Keratinocyte (primary cell): ENCODE measurements around the gene PAQR5.

Experiments used
- EZH2 ChIP-seq: IDR thresholded peaks from one replicate; pipeline ENCODE4 v1.6.1; 2012; ENCODE audit warnings: inconsistent platforms, mild to moderate bottlenecking, low read length, moderate library complexity
- TF ChIP-seq, protein P1 (sequence below), 3 experiments: IDR thresholded peaks in 1 of 3; conservative IDR thresholded peaks in 1 of 3; optimal IDR thresholded peaks in 1 of 3; 2 replicates in 2 of 3; 3 replicates in 1 of 3; pipeline versions ENCODE3 to v1.5.1; 2011; ENCODE audit warnings: low read length in 3 of 3, mild to moderate bottlenecking in 3 of 3, moderate library complexity in 2 of 3, control low read depth in 1 of 3, inconsistent platforms in 1 of 3; ENCODE audit not compliant: insufficient read depth in 2 of 3; ENCODE audit errors: extremely low read depth in 1 of 3

- no peak for TF ChIP-seq EZH2
- TF ChIP-seq, protein P1, sequence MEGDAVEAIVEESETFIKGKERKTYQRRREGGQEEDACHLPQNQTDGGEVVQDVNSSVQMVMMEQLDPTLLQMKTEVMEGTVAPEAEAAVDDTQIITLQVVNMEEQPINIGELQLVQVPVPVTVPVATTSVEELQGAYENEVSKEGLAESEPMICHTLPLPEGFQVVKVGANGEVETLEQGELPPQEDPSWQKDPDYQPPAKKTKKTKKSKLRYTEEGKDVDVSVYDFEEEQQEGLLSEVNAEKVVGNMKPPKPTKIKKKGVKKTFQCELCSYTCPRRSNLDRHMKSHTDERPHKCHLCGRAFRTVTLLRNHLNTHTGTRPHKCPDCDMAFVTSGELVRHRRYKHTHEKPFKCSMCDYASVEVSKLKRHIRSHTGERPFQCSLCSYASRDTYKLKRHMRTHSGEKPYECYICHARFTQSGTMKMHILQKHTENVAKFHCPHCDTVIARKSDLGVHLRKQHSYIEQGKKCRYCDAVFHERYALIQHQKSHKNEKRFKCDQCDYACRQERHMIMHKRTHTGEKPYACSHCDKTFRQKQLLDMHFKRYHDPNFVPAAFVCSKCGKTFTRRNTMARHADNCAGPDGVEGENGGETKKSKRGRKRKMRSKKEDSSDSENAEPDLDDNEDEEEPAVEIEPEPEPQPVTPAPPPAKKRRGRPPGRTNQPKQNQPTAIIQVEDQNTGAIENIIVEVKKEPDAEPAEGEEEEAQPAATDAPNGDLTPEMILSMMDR (optimal IDR thresholded peaks at IDR 0.05 in 1 of 3, IDR thresholded peaks at IDR 0.05 in 1 of 3, conservative IDR thresholded peaks at IDR 0.05 in 1 of 3; ENCODE audit: extremely low read depth in 1 of 3, insufficient read depth in 2 of 3, low read length in 3 of 3): no peak
Measured at GRCh38 chr15:69285834-69286233, 12.9 kb upstream of the PAQR5 start.
